ENCODE data around the gene MED13.

DNA sequence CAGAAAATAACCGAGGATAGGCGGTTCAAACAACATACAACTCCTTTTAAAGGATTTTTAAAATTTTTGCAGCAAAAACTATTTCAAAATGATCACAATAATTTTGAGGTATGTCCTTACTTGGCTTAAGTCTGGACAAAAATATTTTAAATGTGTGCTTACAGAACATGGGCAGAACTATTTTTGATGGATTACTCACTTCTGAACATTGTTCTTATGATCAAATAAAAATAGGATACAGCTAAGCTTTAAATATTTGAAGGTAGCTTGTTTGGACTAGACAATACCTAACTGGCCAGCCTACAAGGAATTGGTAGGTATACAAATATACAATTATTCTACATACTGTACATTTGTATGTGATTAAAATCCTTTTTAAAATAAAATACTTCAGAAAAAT lies 123.0 kb downstream of the MED13 start:
- no peak for TF ChIP-seq POLR2A (IDR thresholded peaks at IDR 0.05; ENCODE audit: low read depth, low read length)
- no peak for TF ChIP-seq POLR2AphosphoS5 (IDR thresholded peaks at IDR 0.05; ENCODE audit: low read depth, low read length)

All from GM12892 (cell line).